WTC11 (cell line): Measurements from ENCODE around the gene ADAM22. TPM values are rescaled to one million over a fixed set of nuclear protein-coding genes. Genes with fewer than 3 reads are reported as not detected.

Experiments
- ATAC-seq: fragments of 200-7000 bp; cut with Tn5 transposase; 2 replicates; pipeline ENCODE4 v1.10.0; 2021; ENCODE audit warnings: mild to moderate bottlenecking, moderate library complexity
- CTCF ChIA-PET: fragments of 300-600 bp; sonication (Branson Sonifier 250); formaldehyde crosslinking; loops from one replicate; lab custom pipeline; 2021; ENCODE audit warnings: antibody characterized with exemption; lab: Charles Lee
- POLR2A ChIA-PET: fragments of 350-600 bp; sonication (Branson Sonifier 250); formaldehyde crosslinking; loops from one replicate; lab custom pipeline; 2021; ENCODE audit warnings: antibody characterized with exemption; lab: Charles Lee
- DNase-seq: peaks from one replicate; pipeline ENCODE4 v3.0.0; 2021; ENCODE audit warnings: low spot score
- H3K27ac Mint-ChIP-seq: 2 replicates; pipeline ENCODE4 v1.8.0; 2021; ENCODE audit warnings: mixed read lengths
- H3K27me3 Mint-ChIP-seq: 2 replicates; pipeline ENCODE4 v1.8.0; 2021; ENCODE audit warnings: low read depth, mild to moderate bottlenecking, moderate library complexity, mixed read lengths
- H3K36me3 Mint-ChIP-seq: 2 replicates; pipeline ENCODE4 v1.8.0; 2021; ENCODE audit warnings: mixed read lengths
- H3K4me1 Mint-ChIP-seq: 2 replicates; pipeline ENCODE4 v1.8.0; 2022; ENCODE audit warnings: mixed read lengths
- H3K4me3 Mint-ChIP-seq: 2 replicates; pipeline ENCODE4 v1.8.0; 2021; ENCODE audit warnings: mild to moderate bottlenecking, moderate library complexity, mixed read lengths
- H3K9me3 Mint-ChIP-seq: 2 replicates; pipeline ENCODE4 v1.8.0; 2021; ENCODE audit warnings: mixed read lengths
- CREB1 ChIP-seq: sonication (generic); formaldehyde crosslinking; IDR thresholded peaks from 2 replicates; pipeline ENCODE4 v1.8.0; 2023; ENCODE audit warnings: mild to moderate bottlenecking, missing genetic modification reagents
- CREM ChIP-seq: sonication (generic); formaldehyde crosslinking; IDR thresholded peaks from 2 replicates; pipeline ENCODE4 v1.8.1; 2022; ENCODE audit warnings: mild to moderate bottlenecking, missing genetic modification reagents, moderate library complexity
- CTCF ChIP-seq: fragments of 200-600 bp; IDR thresholded peaks from 2 replicates; pipeline ENCODE4 v1.8.0; 2022; ENCODE audit warnings: antibody characterized with exemption
- E2F4 ChIP-seq: sonication (generic); formaldehyde crosslinking; IDR thresholded peaks from 2 replicates; pipeline ENCODE4 v1.8.1; 2022; ENCODE audit warnings: low read depth, mild to moderate bottlenecking, moderate library complexity, missing genetic modification reagents, borderline replicate concordance
- E2F5 ChIP-seq: sonication (generic); formaldehyde crosslinking; IDR thresholded peaks from 2 replicates; pipeline ENCODE4 v1.8.1; 2022; ENCODE audit warnings: mild to moderate bottlenecking, moderate library complexity, missing genetic modification reagents
- ERG ChIP-seq: fragments of 250-450 bp; sonication (Bioruptor Pico); IDR thresholded peaks from 2 replicates; pipeline ENCODE4 v1.8.0; 2021; ENCODE audit warnings: mild to moderate bottlenecking
- FOXJ3 ChIP-seq: sonication (generic); formaldehyde crosslinking; IDR thresholded peaks from 2 replicates; pipeline ENCODE4 v1.9.0; 2021; ENCODE audit warnings: missing genetic modification reagents, mild to moderate bottlenecking, borderline replicate concordance
- GRHL2 ChIP-seq: fragments of 250-450 bp; sonication (Bioruptor Pico); IDR thresholded peaks from 2 replicates; pipeline ENCODE4 v1.8.0; 2022; ENCODE audit warnings: mild to moderate bottlenecking, moderate library complexity; ENCODE audit not compliant: insufficient replicate concordance, severe bottlenecking
- GTF2I ChIP-seq: fragments of 250-450 bp; sonication (Bioruptor Pico); conservative IDR thresholded peaks from 2 replicates; pipeline ENCODE4 v1.4.0; 2021; ENCODE audit warnings: mild to moderate bottlenecking
- NFE2L1 ChIP-seq: sonication (generic); formaldehyde crosslinking; IDR thresholded peaks from 2 replicates; pipeline ENCODE4 v1.8.1; 2023; ENCODE audit warnings: missing genetic modification reagents
- NFYB ChIP-seq: sonication (generic); formaldehyde crosslinking; conservative IDR thresholded peaks from 2 replicates; pipeline ENCODE4 v1.8.0; 2022; ENCODE audit warnings: low read depth, missing genetic modification reagents
- SMAD4 ChIP-seq: sonication (generic); formaldehyde crosslinking; IDR thresholded peaks from 2 replicates; pipeline ENCODE4 v1.8.0; 2022; ENCODE audit warnings: mild to moderate bottlenecking, missing genetic modification reagents
- SOX15 ChIP-seq: fragments of 250-450 bp; sonication (Bioruptor Pico); IDR thresholded peaks from 2 replicates; pipeline ENCODE4 v1.9.0; 2021; ENCODE audit warnings: mild to moderate bottlenecking
- SP1 ChIP-seq: sonication (generic); formaldehyde crosslinking; conservative IDR thresholded peaks from 2 replicates; pipeline ENCODE4 v1.8.1; 2022; ENCODE audit warnings: missing genetic modification reagents
- TEAD4 ChIP-seq: sonication (generic); formaldehyde crosslinking; IDR thresholded peaks from 2 replicates; pipeline ENCODE4 v1.8.0; 2022; ENCODE audit warnings: mild to moderate bottlenecking, missing genetic modification reagents
- USF1 ChIP-seq: sonication (generic); formaldehyde crosslinking; IDR thresholded peaks from 2 replicates; pipeline ENCODE4 v1.8.0; 2022; ENCODE audit warnings: mild to moderate bottlenecking, missing genetic modification reagents
- ZNF121 ChIP-seq: sonication (generic); formaldehyde crosslinking; IDR thresholded peaks from 2 replicates; pipeline ENCODE4 v1.8.0; 2023; ENCODE audit warnings: missing genetic modification reagents
- ZNF138 ChIP-seq: sonication (generic); formaldehyde crosslinking; conservative IDR thresholded peaks from 2 replicates; pipeline ENCODE4 v1.8.1; 2022; ENCODE audit warnings: mild to moderate bottlenecking, moderate library complexity, missing genetic modification reagents
- total RNA-seq: library from RNA; stranded (reverse); gene quantifications from 3 replicates; pipeline ENCODE4 v1.2.3, GENCODE V29; 2021
- TF ChIP-seq, protein P1 (sequence below): fragments of 250-450 bp; sonication (Bioruptor Pico); IDR thresholded peaks from 2 replicates; pipeline ENCODE4 v1.9.0; 2021; ENCODE audit warnings: mild to moderate bottlenecking
- TF ChIP-seq, protein P2 (sequence below): sonication (generic); formaldehyde crosslinking; IDR thresholded peaks from 2 replicates; pipeline ENCODE4 v1.8.1; 2023; ENCODE audit warnings: mild to moderate bottlenecking, missing genetic modification reagents, borderline replicate concordance
- TF ChIP-seq, protein P3 (sequence below): sonication (generic); formaldehyde crosslinking; IDR thresholded peaks from 2 replicates; pipeline ENCODE4 v1.8.0; 2023; ENCODE audit warnings: mild to moderate bottlenecking, missing genetic modification reagents

ADAM22 gene
- total RNA-seq, 1 experiment from 2014 or later: 12.4 TPM

DNA sequence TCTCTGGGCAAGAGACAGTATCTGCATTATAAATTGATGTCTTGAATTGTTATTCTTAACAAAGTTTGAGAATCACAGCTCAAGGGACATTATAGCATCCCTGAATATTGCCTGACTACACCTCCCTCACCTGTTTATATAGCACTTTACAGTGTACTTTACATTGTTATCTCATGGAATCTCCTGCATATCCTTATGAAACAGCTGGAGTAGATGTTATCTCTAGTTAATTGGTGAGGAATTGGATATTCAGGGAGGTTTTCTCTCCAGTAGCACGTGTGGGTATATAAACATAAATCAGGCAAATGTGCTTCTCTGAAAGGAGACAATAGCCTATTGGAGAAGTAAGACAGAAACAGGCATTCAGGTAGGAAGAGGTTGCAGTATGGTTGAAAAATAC is 168.6 kb downstream of the ADAM22 start:
- Mint-ChIP-seq H3K36me3 (no peaks in the 10 kb centered on the region), H3K9me3 (0 out of 2 replicates have a peak, but pooled peaks cover 2% of the 10 kb centered on the region), H3K4me1 (peaks cover 30% of the 10 kb centered on the region), H3K27ac (no peak overlapping the region), H3K4me3 (no peak overlapping the region), H3K27me3 (no peaks in the 10 kb centered on the region)
- TF ChIP-seq ERG (CRISPR knock-in tag): no peak
- TF ChIP-seq, protein P1, sequence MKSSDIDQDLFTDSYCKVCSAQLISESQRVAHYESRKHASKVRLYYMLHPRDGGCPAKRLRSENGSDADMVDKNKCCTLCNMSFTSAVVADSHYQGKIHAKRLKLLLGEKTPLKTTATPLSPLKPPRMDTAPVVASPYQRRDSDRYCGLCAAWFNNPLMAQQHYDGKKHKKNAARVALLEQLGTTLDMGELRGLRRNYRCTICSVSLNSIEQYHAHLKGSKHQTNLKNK (CRISPR knock-in tag): no peak
- no peak for TF ChIP-seq ZNF138 (CRISPR knock-in tag)
- TF ChIP-seq CTCF: no peak
- no peak for TF ChIP-seq FOXJ3 (CRISPR knock-in tag)
- TF ChIP-seq, protein P2, sequence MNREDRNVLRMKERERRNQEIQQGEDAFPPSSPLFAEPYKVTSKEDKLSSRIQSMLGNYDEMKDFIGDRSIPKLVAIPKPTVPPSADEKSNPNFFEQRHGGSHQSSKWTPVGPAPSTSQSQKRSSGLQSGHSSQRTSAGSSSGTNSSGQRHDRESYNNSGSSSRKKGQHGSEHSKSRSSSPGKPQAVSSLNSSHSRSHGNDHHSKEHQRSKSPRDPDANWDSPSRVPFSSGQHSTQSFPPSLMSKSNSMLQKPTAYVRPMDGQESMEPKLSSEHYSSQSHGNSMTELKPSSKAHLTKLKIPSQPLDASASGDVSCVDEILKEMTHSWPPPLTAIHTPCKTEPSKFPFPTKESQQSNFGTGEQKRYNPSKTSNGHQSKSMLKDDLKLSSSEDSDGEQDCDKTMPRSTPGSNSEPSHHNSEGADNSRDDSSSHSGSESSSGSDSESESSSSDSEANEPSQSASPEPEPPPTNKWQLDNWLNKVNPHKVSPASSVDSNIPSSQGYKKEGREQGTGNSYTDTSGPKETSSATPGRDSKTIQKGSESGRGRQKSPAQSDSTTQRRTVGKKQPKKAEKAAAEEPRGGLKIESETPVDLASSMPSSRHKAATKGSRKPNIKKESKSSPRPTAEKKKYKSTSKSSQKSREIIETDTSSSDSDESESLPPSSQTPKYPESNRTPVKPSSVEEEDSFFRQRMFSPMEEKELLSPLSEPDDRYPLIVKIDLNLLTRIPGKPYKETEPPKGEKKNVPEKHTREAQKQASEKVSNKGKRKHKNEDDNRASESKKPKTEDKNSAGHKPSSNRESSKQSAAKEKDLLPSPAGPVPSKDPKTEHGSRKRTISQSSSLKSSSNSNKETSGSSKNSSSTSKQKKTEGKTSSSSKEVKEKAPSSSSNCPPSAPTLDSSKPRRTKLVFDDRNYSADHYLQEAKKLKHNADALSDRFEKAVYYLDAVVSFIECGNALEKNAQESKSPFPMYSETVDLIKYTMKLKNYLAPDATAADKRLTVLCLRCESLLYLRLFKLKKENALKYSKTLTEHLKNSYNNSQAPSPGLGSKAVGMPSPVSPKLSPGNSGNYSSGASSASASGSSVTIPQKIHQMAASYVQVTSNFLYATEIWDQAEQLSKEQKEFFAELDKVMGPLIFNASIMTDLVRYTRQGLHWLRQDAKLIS (CRISPR knock-in tag): no peak
- TF ChIP-seq NFE2L1: no peak
- no peak for TF ChIP-seq GTF2I (CRISPR knock-in tag)
- no peak for TF ChIP-seq SMAD4 (CRISPR knock-in tag)
- no peak for TF ChIP-seq TEAD4 (CRISPR knock-in tag)
- TF ChIP-seq E2F4 (CRISPR knock-in tag): no peak
- no peak for ATAC-seq
- DNase-seq: no peak
- ChIA-PET POLR2A (no interaction called here), CTCF (no interaction called here)

DNA sequence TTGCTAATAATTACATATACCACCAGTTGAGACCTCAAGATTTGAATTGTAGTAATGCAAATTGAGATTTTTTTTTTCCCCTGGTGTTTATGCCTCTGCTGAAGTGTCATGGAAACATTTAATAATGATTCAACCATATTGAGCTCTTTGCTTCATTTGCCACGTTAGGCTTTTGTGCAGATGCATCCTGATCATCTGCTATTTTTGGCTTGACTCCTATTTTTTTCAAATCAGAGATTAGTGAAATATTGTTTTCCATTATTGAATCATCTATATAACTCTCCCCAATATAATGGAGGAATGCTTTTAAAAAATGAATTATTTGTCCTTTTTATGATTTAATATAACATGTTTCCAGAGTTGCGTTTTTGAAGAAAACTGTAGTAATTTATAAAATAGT is 170.7 kb downstream of the ADAM22 start:
- Mint-ChIP-seq H3K27ac (no peak overlapping the region), H3K4me3 (no peak overlapping the region), H3K36me3 (no peaks in the 10 kb centered on the region), H3K9me3 (no peaks in the 10 kb centered on the region), H3K4me1 (peaks cover 33% of the 10 kb centered on the region), H3K27me3 (no peaks in the 10 kb centered on the region)
- POLR2A ChIA-PET: no interaction called here
- TF ChIP-seq NFYB (CRISPR knock-in tag): no peak
- TF ChIP-seq ZNF121 (CRISPR knock-in tag): no peak
- no peak for TF ChIP-seq CREM (CRISPR knock-in tag)
- TF ChIP-seq CREB1 (CRISPR knock-in tag): no peak
- CTCF ChIA-PET: no interaction called here
- no peak for ATAC-seq
- DNase-seq: no peak

- H3K4me1 Mint-ChIP-seq: peaks cover 33% of the 10 kb centered on the region
- H3K4me3 Mint-ChIP-seq: no peak overlapping the region
- ChIA-PET CTCF (interaction anchor here (1.2 kb wide), 1 partner anchor 178 kb away, joined by 3 read pairs; no protein-coding TSS in a partner anchor), POLR2A (no interaction called here)
- DNase-seq (no peak), ATAC-seq (no peak)
- no peaks in the 10 kb centered on the region for H3K27me3 Mint-ChIP-seq
- H3K36me3 Mint-ChIP-seq: no peaks in the 10 kb centered on the region
- H3K27ac Mint-ChIP-seq: no peak overlapping the region
- no peaks in the 10 kb centered on the region for H3K9me3 Mint-ChIP-seq
- TF ChIP-seq E2F5 (no peak), GRHL2 (CRISPR knock-in tag) (no peak), USF1 (CRISPR knock-in tag) (no peak), SOX15 (no peak), TEAD4 (CRISPR knock-in tag) (no peak), SP1 (CRISPR knock-in tag) (no peak)
- TF ChIP-seq, protein P3, sequence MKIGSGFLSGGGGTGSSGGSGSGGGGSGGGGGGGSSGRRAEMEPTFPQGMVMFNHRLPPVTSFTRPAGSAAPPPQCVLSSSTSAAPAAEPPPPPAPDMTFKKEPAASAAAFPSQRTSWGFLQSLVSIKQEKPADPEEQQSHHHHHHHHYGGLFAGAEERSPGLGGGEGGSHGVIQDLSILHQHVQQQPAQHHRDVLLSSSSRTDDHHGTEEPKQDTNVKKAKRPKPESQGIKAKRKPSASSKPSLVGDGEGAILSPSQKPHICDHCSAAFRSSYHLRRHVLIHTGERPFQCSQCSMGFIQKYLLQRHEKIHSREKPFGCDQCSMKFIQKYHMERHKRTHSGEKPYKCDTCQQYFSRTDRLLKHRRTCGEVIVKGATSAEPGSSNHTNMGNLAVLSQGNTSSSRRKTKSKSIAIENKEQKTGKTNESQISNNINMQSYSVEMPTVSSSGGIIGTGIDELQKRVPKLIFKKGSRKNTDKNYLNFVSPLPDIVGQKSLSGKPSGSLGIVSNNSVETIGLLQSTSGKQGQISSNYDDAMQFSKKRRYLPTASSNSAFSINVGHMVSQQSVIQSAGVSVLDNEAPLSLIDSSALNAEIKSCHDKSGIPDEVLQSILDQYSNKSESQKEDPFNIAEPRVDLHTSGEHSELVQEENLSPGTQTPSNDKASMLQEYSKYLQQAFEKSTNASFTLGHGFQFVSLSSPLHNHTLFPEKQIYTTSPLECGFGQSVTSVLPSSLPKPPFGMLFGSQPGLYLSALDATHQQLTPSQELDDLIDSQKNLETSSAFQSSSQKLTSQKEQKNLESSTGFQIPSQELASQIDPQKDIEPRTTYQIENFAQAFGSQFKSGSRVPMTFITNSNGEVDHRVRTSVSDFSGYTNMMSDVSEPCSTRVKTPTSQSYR (CRISPR knock-in tag): no peak
Observed at GRCh38 chr7:88105231-88105630, 171.2 kb downstream of the ADAM22 start.
